Measurements from ENCODE around the gene DGAT2. TPM values are rescaled to one million over a fixed set of nuclear protein-coding genes. Genes with fewer than 3 reads are reported as not detected.

Gene DGAT2
- total RNA-seq, 1 donor from 2014 or later, result 20.3 TPM

- DNase-seq (ENCODE audit: low spot score), result no peak
- intact Hi-C loops (cut with DNase I), result loop anchor here (5.0 kb wide), 1 partner anchor 1737 kb away; the partner anchor contains the start of gene AQP11
- ATAC-seq, result peak; percentile 57
Observed at GRCh38 chr11:75850787-75851186, 82.2 kb downstream of the DGAT2 start.

Other genes starting within 250 kb of the DGAT2 start
- 78.5 TPM for gene GDPD5, start 242.8 kb upstream of the DGAT2 start, total RNA-seq
- 121 TPM for gene SERPINH1, start 206.5 kb upstream of the DGAT2 start, total RNA-seq
- gene MAP6, start 99.7 kb upstream of the DGAT2 start, total RNA-seq, result 10.7 TPM
- 0.18 TPM for gene MOGAT2, start 50.9 kb upstream of the DGAT2 start, total RNA-seq
- 39.2 TPM for gene UVRAG, start 46.4 kb downstream of the DGAT2 start, total RNA-seq

Data from sciatic nerve (tissue), 2 donors.